ENCODE data around the gene CDC42EP4. TPM values are rescaled to one million over a fixed set of nuclear protein-coding genes. Genes with fewer than 3 reads are reported as not detected.

CDC42EP4 gene
- total RNA-seq, 1 donor from 2014 or later, result 73.7 TPM

GRCh38 chr17:73343168-73343634, 31.4 kb upstream of the CDC42EP4 start:
- DNase-seq (ENCODE audit: extremely low spot score in 2 of 2), result no peak
- TF ChIP-seq CTCF (IDR thresholded peaks at IDR 0.05), result no peak
- peak; percentile 46 to 82 for TF ChIP-seq POLR2AphosphoS5 (IDR thresholded peaks at IDR 0.05; ENCODE audit: insufficient read depth in 1 of 2, low read depth in 1 of 2)
- no peak for TF ChIP-seq POLR2A (IDR thresholded peaks at IDR 0.05)
- Histone ChIP-seq H3K4me1 (peaks cover 58% of the 10 kb centered on the region), H3K9me3 (no peaks in the 10 kb centered on the region), H3K27me3 (no peaks in the 10 kb centered on the region), H3K4me3 (no peak overlapping the region), H3K36me3 (no peaks in the 10 kb centered on the region), H3K27ac (peak overlapping the region; percentile 95)
- intact Hi-C loops (cut with DNase I), result no loop called here

- Histone ChIP-seq H3K4me1 (peaks cover 61% of the 10 kb centered on the region), H3K9me3 (no peaks in the 10 kb centered on the region), H3K36me3 (no peaks in the 10 kb centered on the region), H3K4me3 (no peak overlapping the region), H3K27me3 (no peaks in the 10 kb centered on the region), H3K27ac (peak overlapping the region; percentile 95)
- TF ChIP-seq POLR2AphosphoS5 (IDR thresholded peaks at IDR 0.05; ENCODE audit: insufficient read depth in 1 of 2, low read depth in 1 of 2) (no peak), POLR2A (IDR thresholded peaks at IDR 0.05) (no peak), CTCF (IDR thresholded peaks at IDR 0.05) (no peak)
- DNase-seq (ENCODE audit: extremely low spot score in 2 of 2), result no peak
- intact Hi-C loops (cut with DNase I), result no loop called here
Measured at GRCh38 chr17:73342541-73343167, 30.9 kb upstream of the CDC42EP4 start.

- no peak for DNase-seq (ENCODE audit: extremely low spot score in 2 of 2)
- TF ChIP-seq POLR2A (IDR thresholded peaks at IDR 0.05) (no peak), POLR2AphosphoS5 (IDR thresholded peaks at IDR 0.05; ENCODE audit: insufficient read depth in 1 of 2, low read depth in 1 of 2) (peak; percentile 67 to 70)
- Histone ChIP-seq H3K27ac (peak overlapping the region; percentile 95), H3K36me3 (no peaks in the 10 kb centered on the region), H3K4me1 (peaks cover 61% of the 10 kb centered on the region), H3K9me3 (no peaks in the 10 kb centered on the region), H3K4me3 (no peak overlapping the region), H3K27me3 (no peaks in the 10 kb centered on the region)
- intact Hi-C loops (cut with DNase I), result no loop called here
Measured at GRCh38 chr17:73342050-73342522, 30.3 kb upstream of the CDC42EP4 start.

- Histone ChIP-seq H3K9me3 (no peaks in the 10 kb centered on the region), H3K4me3 (no peak overlapping the region), H3K27ac (peak overlapping the region; percentile 95), H3K27me3 (no peaks in the 10 kb centered on the region), H3K36me3 (no peaks in the 10 kb centered on the region), H3K4me1 (peaks cover 66% of the 10 kb centered on the region)
- DNase-seq (ENCODE audit: extremely low spot score in 2 of 2), result no peak
- no peak for TF ChIP-seq CTCF (IDR thresholded peaks at IDR 0.05)
- no peak for TF ChIP-seq POLR2AphosphoS5 (IDR thresholded peaks at IDR 0.05; ENCODE audit: insufficient read depth in 1 of 2, low read depth in 1 of 2)
- TF ChIP-seq POLR2A (IDR thresholded peaks at IDR 0.05), result no peak
- intact Hi-C loops (cut with DNase I), result no loop called here
Measured at GRCh38 chr17:73341350-73342049, 29.7 kb upstream of the CDC42EP4 start.

GRCh38 chr17:73340093-73340596, 28.3 kb upstream of the CDC42EP4 start:
- TF ChIP-seq CTCF (IDR thresholded peaks at IDR 0.05) (peak in 1 of 3 experiments; percentile 47), POLR2AphosphoS5 (IDR thresholded peaks at IDR 0.05; ENCODE audit: insufficient read depth in 1 of 2, low read depth in 1 of 2) (peak; percentile 45 to 92), POLR2A (IDR thresholded peaks at IDR 0.05) (no peak)
- intact Hi-C loops (cut with DNase I), result no loop called here
- Histone ChIP-seq H3K9me3 (no peaks in the 10 kb centered on the region), H3K4me1 (peaks cover 80% of the 10 kb centered on the region), H3K36me3 (no peaks in the 10 kb centered on the region), H3K27me3 (no peaks in the 10 kb centered on the region), H3K27ac (peak overlapping the region; percentile 95), H3K4me3 (no peak overlapping the region)
- peak in 1 of 2 donors; percentile 94 for DNase-seq (ENCODE audit: extremely low spot score in 2 of 2)

Data from vagina (tissue), 2 donors.